Measurements from ENCODE around the gene CCP110. TPM values are rescaled to one million over a fixed set of nuclear protein-coding genes. Genes with fewer than 3 reads are reported as not detected.

CCP110 gene
- total RNA-seq, 2 experiments from 2014 or later: 24.2 to 25.8 TPM

GRCh38 chr16:19522397-19522732 is 1.4 kb upstream of the CCP110 start:
- Mint-ChIP-seq H3K27ac (peak overlapping the region; percentile 89), H3K4me3 (peak overlapping the region; percentile 89), H3K27me3 (no peaks in the 10 kb centered on the region), H3K36me3 (ENCODE audit: low read depth) (peaks cover 7% of the 10 kb centered on the region), H3K9me3 (no peaks in the 10 kb centered on the region), H3K4me1 (ENCODE audit: low read depth) (peaks cover 37% of the 10 kb centered on the region)
- no peak for DNase-seq
- CTCF ChIA-PET: interaction anchor here (1.5 kb wide), 1 partner anchor 32 kb away, joined by 3 read pairs; no protein-coding TSS in a partner anchor
- intact Hi-C loops (cut with micrococcal nuclease): no loop called here
- no peak for ATAC-seq
- TF ChIP-seq CTCF (IDR thresholded peaks at IDR 0.05): no peak
- POLR2A ChIA-PET: no interaction called here

DNA sequence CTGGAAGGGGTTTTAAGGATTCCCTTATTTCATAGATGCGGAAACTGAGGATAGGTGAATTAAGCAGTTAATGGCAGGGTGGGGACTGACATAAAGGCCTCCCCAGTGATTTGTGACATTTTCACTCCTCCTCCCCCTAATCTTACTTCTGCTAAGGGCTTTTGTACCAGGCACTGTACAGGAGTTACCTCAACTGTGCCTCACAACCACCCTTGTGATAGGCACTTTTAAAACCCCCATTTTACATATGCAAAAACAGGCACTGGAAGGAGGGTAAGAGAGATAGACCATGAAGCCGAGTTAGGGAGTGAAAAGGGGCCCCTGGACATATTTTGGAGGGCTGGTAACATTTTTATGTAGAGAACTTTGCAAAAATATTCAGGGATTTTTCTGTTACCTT is 982 bp upstream of the CCP110 start:
- CTCF ChIA-PET: interaction anchor here (1.5 kb wide), 1 partner anchor 32 kb away, joined by 3 read pairs; no protein-coding TSS in a partner anchor
- no peak overlapping the region for H3K4me3 Mint-ChIP-seq
- peak overlapping the region; percentile 89 for H3K27ac Mint-ChIP-seq

GRCh38 chr16:19523184-19523558 is 571 bp upstream of the CCP110 start:
- H3K4me3 Mint-ChIP-seq: no peak overlapping the region
- H3K27me3 Mint-ChIP-seq: no peaks in the 10 kb centered on the region

More for the DNA sequence above, 982 bp upstream of the CCP110 start:
- Mint-ChIP-seq H3K36me3 (ENCODE audit: low read depth) (peaks cover 4% of the 10 kb centered on the region), H3K4me1 (ENCODE audit: low read depth) (peaks cover 33% of the 10 kb centered on the region), H3K9me3 (no peaks in the 10 kb centered on the region), H3K27me3 (no peaks in the 10 kb centered on the region)
- no peak for TF ChIP-seq CTCF (IDR thresholded peaks at IDR 0.05)
- intact Hi-C loops (cut with micrococcal nuclease): no loop called here
- POLR2A ChIA-PET: interaction anchor here (2.6 kb wide), 1 partner anchor 32 kb away, joined by 21 read pairs; the partner anchor contains the start of gene VPS35L
- no peak for DNase-seq
- ATAC-seq: no peak

GRCh38 chr16:19524356-19524615 is 544 bp downstream of the CCP110 start:
- Mint-ChIP-seq H3K27me3 (no peaks in the 10 kb centered on the region), H3K9me3 (no peaks in the 10 kb centered on the region), H3K36me3 (ENCODE audit: low read depth) (peaks cover 7% of the 10 kb centered on the region), H3K4me1 (ENCODE audit: low read depth) (peaks cover 25% of the 10 kb centered on the region), H3K27ac (peak overlapping the region; percentile 75), H3K4me3 (peak overlapping the region; percentile 97)
- ChIA-PET POLR2A (interaction anchor here (0.6 to 2.6 kb wide), 8 partner anchors 8 to 405 kb away, joined by 3 to 21 read pairs (median 4); partner anchors contain the start of gene VPS35L), CTCF (interaction anchor here (1.2 to 2.6 kb wide), 6 partner anchors 14 to 383 kb away, joined by 3 to 23 read pairs (median 4); partner anchors contain the start of gene VPS35L)
- TF ChIP-seq CTCF (IDR thresholded peaks at IDR 0.05): no peak
- intact Hi-C loops (cut with micrococcal nuclease): no loop called here
- ATAC-seq: no peak
- DNase-seq: no peak

More at GRCh38 chr16:19523184-19523558, 571 bp upstream of the CCP110 start:
- ChIA-PET CTCF (interaction anchor here (2.6 kb wide), 1 partner anchor 32 kb away, joined by 23 read pairs; the partner anchor contains the start of gene VPS35L), POLR2A (interaction anchor here (2.6 kb wide), 1 partner anchor 31 kb away, joined by 21 read pairs; the partner anchor contains the start of gene VPS35L)
- H3K9me3 Mint-ChIP-seq: no peaks in the 10 kb centered on the region
- intact Hi-C loops (cut with micrococcal nuclease): no loop called here
- peaks cover 32% of the 10 kb centered on the region for H3K4me1 Mint-ChIP-seq (ENCODE audit: low read depth)
- DNase-seq (no peak), ATAC-seq (no peak)
- H3K36me3 Mint-ChIP-seq (ENCODE audit: low read depth): peaks cover 4% of the 10 kb centered on the region
- no peak for TF ChIP-seq CTCF (IDR thresholded peaks at IDR 0.05)
- H3K27ac Mint-ChIP-seq: no peak overlapping the region

DNA sequence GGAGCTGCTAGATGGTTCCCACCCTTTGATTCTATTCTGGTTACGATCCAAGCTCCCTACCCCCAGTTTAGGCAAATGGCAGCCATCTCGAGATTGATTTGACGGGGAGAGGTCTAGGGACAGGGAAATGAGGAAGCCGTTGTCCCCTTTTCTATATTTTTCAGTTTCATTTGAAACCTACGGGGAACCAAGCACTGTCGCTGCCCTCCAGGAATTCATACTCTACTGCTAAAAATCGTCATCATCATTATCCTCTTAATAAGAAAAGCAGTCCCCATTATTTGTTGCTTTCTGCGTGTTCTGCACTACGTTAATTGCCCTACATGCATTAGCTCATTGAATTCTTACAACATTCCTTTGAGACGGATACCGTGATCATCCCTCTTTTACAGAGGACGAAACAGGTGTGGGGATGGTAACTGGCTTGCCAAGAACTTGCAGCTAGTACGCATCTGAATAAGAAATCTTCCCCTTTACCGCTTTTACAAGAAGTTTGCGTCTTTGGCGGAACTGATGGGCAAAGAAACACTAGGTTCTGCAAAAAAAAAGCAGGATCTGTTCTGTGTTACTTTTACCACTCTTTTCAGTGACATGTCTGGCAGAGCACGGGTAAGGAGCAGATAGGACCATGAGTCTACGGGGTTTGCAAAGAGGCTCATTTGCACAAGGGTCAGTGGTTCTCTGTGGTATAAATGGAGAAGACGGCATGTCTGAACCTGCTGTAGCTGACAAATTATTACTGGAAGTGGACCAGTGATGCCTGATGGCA is 1.1 kb downstream of the CCP110 start:
- ChIA-PET CTCF (interaction anchor here (1.2 to 2.6 kb wide), 6 partner anchors 13 to 382 kb away, joined by 3 to 23 read pairs (median 4); partner anchors contain the start of gene VPS35L), POLR2A (interaction anchor here (0.6 to 2.6 kb wide), 7 partner anchors 8 to 406 kb away, joined by 3 to 21 read pairs (median 4); partner anchors contain the start of gene VPS35L)
- no peak for TF ChIP-seq CTCF (IDR thresholded peaks at IDR 0.05)
- peaks cover 9% of the 10 kb centered on the region for H3K36me3 Mint-ChIP-seq (ENCODE audit: low read depth)
- H3K9me3 Mint-ChIP-seq: no peaks in the 10 kb centered on the region
- intact Hi-C loops (cut with micrococcal nuclease): no loop called here
- no peaks in the 10 kb centered on the region for H3K27me3 Mint-ChIP-seq
- ATAC-seq: no peak
- H3K4me3 Mint-ChIP-seq: peak overlapping the region; percentile 97
- DNase-seq: no peak
- H3K4me1 Mint-ChIP-seq (ENCODE audit: low read depth): peaks cover 25% of the 10 kb centered on the region
- H3K27ac Mint-ChIP-seq: peak overlapping the region; percentile 75
